Fibroblast of lung (primary cell): Measurements from ENCODE around the gene HPSE2.

Experiments
- CTCF ChIP-seq, 2 donors: IDR thresholded peaks in 1 of 2; conservative IDR thresholded peaks in 1 of 2; 1 replicate in 1 of 2; 2 replicates in 1 of 2; pipeline ENCODE4 v1.5.1; 2011 to 2012; ENCODE audit warnings: low read length in 2 of 2, control low read depth in 1 of 2, inconsistent platforms in 1 of 2, low read depth in 1 of 2, mild to moderate bottlenecking in 1 of 2
- EZH2 ChIP-seq: IDR thresholded peaks from 2 replicates; pipeline ENCODE4 v1.5.1; 2012; ENCODE audit warnings: low read length, control low read depth, mild to moderate bottlenecking; ENCODE audit errors: missing control alignments

GRCh38 chr10:98457721-98458120, 777.9 kb downstream of the HPSE2 start:
- no peak for TF ChIP-seq CTCF (conservative IDR thresholded peaks at IDR 0.05 in 1 of 2, IDR thresholded peaks at IDR 0.05 in 1 of 2; ENCODE audit: low read depth in 1 of 2, low read length in 2 of 2)
- TF ChIP-seq EZH2: no peak
